HG03521 (cell line): ENCODE results near the gene CHERP.
"Not testable (repeated sequence)": the region's sequence is repeated elsewhere in the genome, so short reads cannot be mapped to it uniquely, and the experiment has no call there.

Experiments
- ATAC-seq: cut with Tn5 transposase; IDR thresholded peaks from one replicate; pipeline ENCODE4 v1.9.1; 2021; ENCODE audit warnings: mild to moderate bottlenecking, moderate library complexity; ENCODE audit not compliant: unreplicated experiment

The CHERP gene

DNA sequence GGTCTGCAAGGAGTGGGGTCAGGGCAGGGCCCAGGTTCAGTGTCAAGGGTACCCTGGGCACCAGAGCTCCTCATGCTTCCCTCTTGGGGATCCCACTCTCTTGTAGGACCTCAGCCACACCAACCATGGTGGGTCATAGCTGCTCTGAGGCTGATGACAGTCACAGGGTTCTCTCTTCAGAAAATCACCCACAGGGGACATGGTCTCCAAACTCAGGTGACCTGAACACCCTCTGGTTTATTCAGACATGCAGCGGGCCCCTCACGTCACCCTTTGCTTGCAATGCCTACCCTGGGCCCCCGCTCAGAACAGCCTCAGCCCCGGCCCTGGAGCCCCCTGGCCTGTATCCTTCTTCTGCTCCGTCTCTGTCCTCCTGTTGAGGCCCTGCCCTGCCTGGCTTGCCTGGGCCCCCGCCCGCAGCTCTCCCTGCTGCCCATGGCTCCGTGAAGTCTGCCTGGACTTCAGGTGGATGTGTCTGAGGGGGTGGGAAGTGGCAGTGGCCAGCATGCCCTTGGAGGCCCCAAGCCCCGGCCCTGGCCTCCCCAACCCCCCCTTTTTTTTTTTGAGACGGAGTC is 20.4 kb downstream of the CHERP start:
- no peak for ATAC-seq

DNA sequence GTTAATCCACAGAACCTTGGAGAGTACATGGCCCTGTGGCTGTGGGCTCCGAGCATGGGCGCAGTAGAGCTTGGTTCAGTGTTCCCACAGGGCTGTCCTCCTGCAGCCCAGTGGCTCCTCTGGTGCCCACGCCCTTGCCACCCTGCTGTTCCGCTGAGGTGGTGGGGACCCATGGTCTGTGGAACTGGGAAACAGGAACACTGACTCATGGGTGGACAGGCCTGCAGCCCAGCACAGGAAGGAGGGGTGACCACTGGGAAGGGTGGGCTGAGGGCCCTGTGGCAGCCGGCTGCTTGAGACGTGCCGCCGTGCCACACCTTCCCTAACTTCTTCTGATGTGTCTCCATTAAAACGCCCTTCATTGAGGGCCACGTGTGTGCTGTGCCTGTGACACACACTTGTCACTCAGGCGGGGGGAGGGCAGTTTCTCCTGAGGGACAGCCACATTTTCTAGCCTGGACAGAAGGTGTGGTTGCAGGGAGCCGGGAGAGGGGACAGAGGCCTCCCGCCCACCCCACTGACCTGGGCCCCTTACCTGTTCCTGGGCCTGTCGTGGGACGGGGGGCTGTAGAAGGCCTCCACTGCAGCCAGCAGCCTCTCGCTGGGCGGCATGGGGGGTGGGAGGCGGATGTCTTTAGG is 21.1 kb downstream of the CHERP start:
- no peak for ATAC-seq

DNA sequence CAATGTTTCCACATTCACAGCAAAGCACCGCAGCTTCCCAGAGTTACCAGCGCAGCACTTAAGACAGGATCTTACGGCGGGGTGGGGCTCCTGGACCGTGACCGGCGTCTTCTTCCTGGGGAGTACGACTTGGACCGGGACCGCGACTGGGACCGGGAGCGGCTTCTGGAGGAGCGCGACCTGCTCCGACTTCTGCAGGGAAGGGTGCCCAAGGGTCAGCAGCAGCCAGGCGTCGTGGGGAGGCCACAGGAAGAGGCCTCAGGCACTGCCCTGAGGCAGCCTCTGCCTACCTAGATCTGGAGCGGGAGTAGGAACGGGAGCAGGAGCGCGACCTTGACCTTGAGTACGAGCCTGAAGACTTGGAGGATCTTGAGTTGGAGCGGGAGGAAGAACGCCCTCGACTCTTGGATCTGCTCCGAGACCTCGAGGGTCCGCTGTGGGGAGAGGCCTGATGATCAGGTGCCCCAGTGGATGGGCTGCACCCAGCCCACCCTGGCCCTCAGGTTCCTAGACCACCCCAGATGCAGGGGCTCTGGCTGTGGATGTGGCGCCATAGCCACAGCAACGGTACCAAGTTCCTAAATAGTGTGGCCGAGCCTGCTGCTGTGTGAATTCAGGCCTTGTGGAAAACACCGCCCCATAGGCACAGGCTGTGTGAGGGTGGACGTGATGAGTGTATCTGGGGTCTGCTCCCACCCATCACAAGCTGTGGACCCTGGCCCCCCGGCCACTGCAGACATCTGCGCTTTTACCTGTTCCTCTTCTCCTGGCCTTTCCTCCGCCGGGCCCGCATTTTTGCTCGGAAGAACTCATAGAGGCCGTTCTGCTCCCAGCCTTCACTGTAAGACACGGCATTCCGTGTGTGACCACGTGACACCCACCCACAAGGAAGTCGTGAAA is 21.9 kb downstream of the CHERP start:
- ATAC-seq = no peak

DNA sequence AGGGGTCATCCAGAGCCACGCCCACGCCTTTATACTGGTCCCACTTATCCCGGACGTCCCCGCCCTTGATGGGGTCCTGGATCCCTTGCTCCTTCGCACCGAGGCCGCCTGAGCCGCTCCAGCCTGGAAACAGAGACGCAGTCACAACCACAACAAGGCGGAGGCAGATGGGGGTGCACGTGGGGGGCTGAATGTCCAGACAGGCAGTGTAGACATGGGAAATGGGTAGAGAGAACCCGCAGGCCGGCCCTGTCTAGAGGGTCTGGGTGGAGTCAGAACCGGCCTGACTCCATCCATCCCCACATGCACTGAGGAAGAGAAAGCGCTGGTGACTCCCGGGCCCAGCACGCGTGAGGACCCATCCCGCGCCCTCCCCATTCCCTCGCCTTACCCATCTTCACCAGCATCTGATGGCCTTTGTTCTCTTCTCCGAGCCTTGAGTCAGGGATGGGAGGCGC is 23.0 kb downstream of the CHERP start:
- ATAC-seq = no peak

- ATAC-seq = no peak
These were observed 23.6 kb downstream of the CHERP start for GRCh38 chr19:16518483-16519229.

GRCh38 chr19:16518061-16518460 is 24.2 kb downstream of the CHERP start:
- ATAC-seq = no peak

- ATAC-seq = no peak
These were observed 25.2 kb downstream of the CHERP start for GRCh38 chr19:16516923-16517610.

- no peak for ATAC-seq
These were observed 25.9 kb downstream of the CHERP start for GRCh38 chr19:16516381-16516780.

DNA sequence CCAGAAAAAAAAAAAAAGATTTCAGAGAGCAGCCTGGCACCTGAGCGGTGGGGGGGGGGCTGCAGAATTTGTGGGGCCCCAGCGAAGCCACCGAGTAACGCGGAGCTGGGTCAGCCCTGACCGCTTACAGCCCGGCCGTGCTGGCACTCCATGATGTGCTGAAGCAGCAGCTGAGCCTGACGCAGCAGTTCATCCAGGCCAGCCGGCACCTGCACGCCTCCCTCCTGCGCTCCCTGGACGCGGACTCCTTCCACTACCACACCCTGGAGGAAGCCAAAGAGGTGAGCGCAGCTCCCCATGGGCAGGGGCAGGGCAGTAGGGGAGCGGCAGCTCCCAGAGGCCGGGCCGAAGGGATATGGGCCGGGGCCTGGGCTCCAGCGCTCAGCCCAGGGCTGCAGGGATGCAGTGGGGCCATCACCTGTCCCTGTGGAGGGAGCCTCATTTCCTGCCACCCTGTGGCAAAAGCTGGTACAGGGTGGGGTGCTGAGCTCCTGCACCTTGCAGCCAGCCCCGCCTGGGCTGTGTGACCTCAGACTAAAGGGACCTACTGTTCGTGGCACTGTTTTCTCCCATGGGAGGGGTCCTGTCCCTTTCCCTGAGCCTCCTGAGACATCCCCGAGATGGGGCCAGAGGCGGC is 27.7 kb downstream of the CHERP start:
- no peak for ATAC-seq

- not testable (repeated sequence) for ATAC-seq
These were observed 29.6 kb downstream of the CHERP start for GRCh38 chr19:16512611-16513010.

DNA sequence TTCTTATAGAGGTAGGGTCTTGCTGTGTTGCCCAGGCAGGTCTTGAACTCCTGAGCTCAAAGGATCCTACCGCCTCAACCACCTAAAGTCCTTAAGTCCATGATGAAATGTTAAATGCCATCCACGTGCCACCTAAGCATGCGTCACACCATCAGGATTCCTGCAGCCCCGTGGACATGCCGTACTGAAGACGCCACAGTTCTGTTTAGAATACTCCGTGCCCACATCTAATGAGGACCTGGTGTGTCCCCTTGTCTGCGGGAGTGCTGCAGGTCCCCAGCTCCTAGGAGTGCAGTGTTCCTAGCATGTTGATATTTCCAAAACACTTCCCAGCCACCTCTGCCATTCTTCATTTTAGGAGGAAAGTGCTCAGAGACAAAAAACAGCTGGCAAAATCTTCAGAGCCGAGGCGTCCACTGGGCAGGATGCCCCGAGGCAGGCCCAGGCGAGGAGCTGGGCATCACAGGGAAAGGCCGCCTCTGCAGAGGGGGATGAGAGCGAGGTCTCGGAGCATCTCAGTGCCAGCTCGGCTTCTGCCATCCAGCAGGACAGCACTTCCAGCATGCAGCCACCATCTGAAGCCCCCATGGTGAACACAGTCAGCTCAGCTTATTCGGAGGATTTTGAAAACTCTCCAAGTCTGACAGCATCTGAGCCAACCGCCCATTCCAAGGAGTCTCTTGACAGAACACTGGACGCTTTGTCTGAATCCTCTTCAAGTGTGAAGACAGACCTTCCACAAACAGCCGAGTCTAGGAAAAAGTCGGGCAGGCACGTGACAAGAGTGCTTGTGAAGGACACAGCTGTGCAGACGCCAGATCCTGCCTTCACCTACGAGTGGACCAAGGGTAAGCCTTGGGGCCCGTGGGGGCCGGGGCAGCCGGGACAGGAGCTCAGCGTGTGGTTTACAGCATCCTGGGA is 32.8 kb downstream of the CHERP start:
- ATAC-seq = no peak

DNA sequence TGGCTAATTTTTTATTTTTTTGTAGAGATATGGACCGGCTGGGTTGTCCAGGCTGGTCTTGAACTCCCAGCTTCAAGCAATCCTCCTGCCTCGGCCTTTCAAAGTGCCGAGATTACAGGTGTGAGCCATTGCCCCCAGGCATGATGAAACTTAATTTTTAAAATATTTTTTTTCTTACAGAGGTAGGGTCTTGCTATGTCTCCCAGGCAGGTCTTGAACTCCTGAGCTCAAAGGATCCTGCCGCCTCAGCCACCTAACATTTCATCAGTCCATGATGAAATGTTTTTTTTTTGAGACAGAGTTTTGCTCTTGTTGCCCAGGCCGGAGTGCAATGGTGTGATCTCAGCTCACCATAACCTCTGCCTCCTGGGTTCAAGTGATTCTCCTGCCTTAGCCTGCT is 33.7 kb downstream of the CHERP start:
- no peak for ATAC-seq

DNA sequence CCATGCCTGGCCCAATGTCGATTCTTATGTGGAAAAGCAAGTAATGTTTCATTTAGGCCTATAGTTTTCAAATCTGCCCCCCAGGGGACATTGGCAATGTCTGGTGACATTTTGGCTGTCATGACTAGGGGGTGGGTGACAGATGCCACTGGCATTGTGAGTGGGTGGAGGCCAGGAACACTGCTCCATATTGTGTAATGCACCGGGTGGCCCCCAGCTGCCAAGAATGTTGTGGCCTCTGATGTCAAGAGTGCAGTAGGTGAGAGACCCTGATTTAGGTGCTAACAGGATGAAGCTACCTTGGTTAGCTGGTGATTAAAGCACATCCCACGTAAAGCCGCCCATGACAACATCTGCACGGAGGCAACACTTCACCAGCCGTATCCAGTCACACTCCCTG is 35.3 kb downstream of the CHERP start:
- ATAC-seq = no peak

DNA sequence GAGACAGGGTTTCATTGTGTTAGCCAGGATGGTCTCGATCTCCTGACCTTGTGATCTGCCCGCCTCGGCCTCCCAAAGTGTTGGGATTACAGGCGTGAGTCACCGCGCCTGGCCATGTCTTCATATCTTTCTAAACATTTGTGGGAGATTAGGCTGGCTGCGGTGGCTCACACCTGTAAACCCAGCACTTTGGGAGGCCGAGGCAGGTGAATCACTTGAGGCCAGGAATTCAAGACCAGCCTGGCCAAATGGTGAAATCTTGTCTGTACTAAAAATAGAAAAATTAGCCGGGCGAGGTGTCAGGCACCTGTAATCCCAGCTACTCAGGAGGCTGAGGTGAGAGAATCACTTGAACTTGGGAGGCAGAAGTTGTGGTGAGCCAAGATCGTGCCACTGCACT is 36.1 kb downstream of the CHERP start:
- not testable (repeated sequence) for ATAC-seq

DNA sequence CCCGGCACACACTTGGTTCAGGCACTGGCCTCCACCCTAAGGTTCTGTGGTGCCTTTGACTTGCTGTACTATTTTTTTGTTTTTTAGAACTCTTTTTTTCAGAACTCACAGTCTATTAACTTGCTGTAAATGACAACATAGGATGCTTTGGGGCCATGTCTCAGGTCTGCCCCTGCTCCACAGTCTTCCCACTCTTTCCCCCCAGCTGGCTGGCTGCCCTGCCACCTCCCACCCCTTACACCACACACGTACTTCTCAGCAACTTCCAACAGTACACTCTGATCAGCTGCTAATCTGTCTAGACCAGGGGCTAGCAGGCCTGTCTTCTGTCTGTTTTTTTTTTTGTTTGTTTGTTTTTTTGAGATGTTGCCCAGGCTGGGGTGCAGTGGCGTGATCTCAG is 38.0 kb downstream of the CHERP start:
- ATAC-seq = no peak

- no peak for ATAC-seq
These were observed 44.4 kb downstream of the CHERP start for GRCh38 chr19:16497837-16498236.

DNA sequence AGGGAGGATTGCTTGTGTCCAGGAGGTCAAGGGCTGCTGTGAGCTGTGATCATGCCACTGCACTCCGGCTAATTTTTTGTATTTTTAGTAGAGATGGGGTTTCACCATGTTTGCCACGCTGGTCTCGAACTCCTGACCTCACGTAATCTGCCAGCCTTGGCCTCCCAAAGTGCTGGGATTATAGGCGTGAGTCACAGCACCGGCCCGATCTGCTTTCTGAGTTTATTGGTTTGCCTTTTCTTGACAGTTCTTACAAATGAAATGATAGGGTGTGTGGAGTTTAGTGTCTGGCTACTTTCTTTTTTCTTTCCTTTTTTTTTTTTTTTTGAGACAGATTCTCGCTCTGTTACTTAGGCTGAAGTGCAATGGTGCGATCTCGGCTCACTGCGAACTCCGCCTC is 45.2 kb downstream of the CHERP start:
- ATAC-seq = no peak

GRCh38 chr19:16496613-16496983 is 45.6 kb downstream of the CHERP start:
- ATAC-seq = no peak

DNA sequence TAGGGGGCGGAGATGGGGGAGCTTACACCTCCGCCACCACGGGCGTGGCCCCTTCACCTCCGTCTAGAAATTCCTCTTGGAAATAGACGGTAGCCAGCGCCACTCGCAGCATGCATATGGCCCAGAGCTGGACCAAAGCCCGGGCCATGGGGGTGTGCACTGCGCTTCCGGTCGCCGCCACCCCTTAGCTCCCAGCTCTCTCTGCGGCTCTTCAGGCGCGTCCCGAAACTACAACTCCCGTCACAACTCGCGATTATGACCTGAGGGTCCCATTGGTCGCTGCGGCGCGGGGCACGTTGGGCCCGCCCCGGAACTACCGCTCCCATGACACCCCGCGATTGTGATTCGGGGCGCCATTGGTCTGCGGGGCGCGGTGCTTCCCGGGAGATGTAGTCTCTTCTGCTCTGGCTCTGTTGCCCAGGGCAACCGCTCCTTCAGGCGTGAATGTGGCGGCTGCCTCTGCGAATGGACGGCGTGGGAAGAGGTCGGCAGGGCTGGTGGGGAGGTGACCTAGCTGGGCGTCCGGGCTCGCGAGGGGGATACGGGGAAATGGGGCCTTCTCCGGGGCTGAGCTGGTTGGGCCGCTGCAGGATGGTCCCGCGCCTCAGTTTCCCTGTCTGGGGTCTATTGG is 46.1 kb downstream of the CHERP start, which contains the start of the genes C19orf44 and CALR3:
Gene C19orf44 (plus strand): TSS at position 413 of the 631 bp plus-strand sequence. CDS start 4,399 bp downstream, outside the sequence.
Gene CALR3 (minus strand): TSS at position 186 of the 631 bp plus-strand sequence. CDS start 38 bp downstream, at position 148.
- peak; percentile 96 for ATAC-seq
